HG02678 (cell line): ENCODE data around the gene COL23A1.

Experiments
- ATAC-seq: cut with Tn5 transposase; IDR thresholded peaks from one replicate; pipeline ENCODE4 v1.9.1; 2021; ENCODE audit warnings: mild to moderate bottlenecking, moderate library complexity; ENCODE audit not compliant: unreplicated experiment

Gene COL23A1

GRCh38 chr5:178557416-178557815, 32.8 kb downstream of the COL23A1 start:
- no peak for ATAC-seq

GRCh38 chr5:178555771-178556211, 34.4 kb downstream of the COL23A1 start:
- ATAC-seq = no peak

- ATAC-seq = no peak
Observed at GRCh38 chr5:178555005-178555404, 35.2 kb downstream of the COL23A1 start.

GRCh38 chr5:178554311-178554710, 35.9 kb downstream of the COL23A1 start:
- no peak for ATAC-seq

- ATAC-seq = no peak
Observed at GRCh38 chr5:178553517-178553916, 36.7 kb downstream of the COL23A1 start.

- ATAC-seq = no peak
Observed at GRCh38 chr5:178551468-178551867, 38.7 kb downstream of the COL23A1 start.

GRCh38 chr5:178551059-178551458, 39.1 kb downstream of the COL23A1 start:
- ATAC-seq = no peak

- ATAC-seq = no peak
Observed at GRCh38 chr5:178548746-178549145, 41.4 kb downstream of the COL23A1 start.

GRCh38 chr5:178547753-178548415, 42.3 kb downstream of the COL23A1 start:
- no peak for ATAC-seq

GRCh38 chr5:178547052-178547666, 43.0 kb downstream of the COL23A1 start:
- ATAC-seq = no peak

- no peak for ATAC-seq
Observed at GRCh38 chr5:178546675-178547033, 43.5 kb downstream of the COL23A1 start.

- ATAC-seq = no peak
Observed at GRCh38 chr5:178545941-178546674, 44.1 kb downstream of the COL23A1 start.

GRCh38 chr5:178545176-178545575, 45.0 kb downstream of the COL23A1 start:
- no peak for ATAC-seq

GRCh38 chr5:178544166-178544834, 45.9 kb downstream of the COL23A1 start:
- ATAC-seq = no peak

GRCh38 chr5:178542455-178542854, 47.7 kb downstream of the COL23A1 start:
- no peak for ATAC-seq

- no peak for ATAC-seq
Observed at GRCh38 chr5:178540526-178540925, 49.7 kb downstream of the COL23A1 start.

- ATAC-seq = no peak
Observed at GRCh38 chr5:178538741-178539229, 51.4 kb downstream of the COL23A1 start.

- no peak for ATAC-seq
Observed at GRCh38 chr5:178537467-178538371, 52.5 kb downstream of the COL23A1 start.

- ATAC-seq = no peak
Observed at GRCh38 chr5:178536541-178537466, 53.4 kb downstream of the COL23A1 start.
